Thyroid gland (tissue), 4 donors: ENCODE measurements around the gene RADIL. TPM values are rescaled to one million over a fixed set of nuclear protein-coding genes. Genes with fewer than 3 reads are reported as not detected.

Experiments used
- DNase-seq, 2 donors: peaks; one replicate each; pipeline ENCODE4 v3.0.0-alpha.2; 2019
- H3K27ac ChIP-seq, 3 donors: fragments of 200-600 bp; sonication (generic); 1 replicate in 2 of 3; 2 replicates in 1 of 3; pipeline ENCODE4 v1.5.1; 2016 to 2019; ENCODE audit warnings: mild to moderate bottlenecking in 1 of 3, moderate library complexity in 1 of 3
- H3K27me3 ChIP-seq: fragments of 200-600 bp; sonication (generic); one replicate; pipeline ENCODE4 v1.5.1; 2019
- H3K36me3 ChIP-seq, 2 donors: fragments of 200-600 bp; sonication (generic); one replicate each; pipeline ENCODE4 v1.5.1; 2016 to 2019
- H3K4me1 ChIP-seq, 2 donors: fragments of 200-600 bp; sonication (generic); one replicate each; pipeline ENCODE4 v1.5.1; 2017 to 2019
- H3K4me3 ChIP-seq, 3 donors: fragments of 200-600 bp; sonication (generic); replicated peaks in 1 of 3; 1 replicate in 2 of 3; 2 replicates in 1 of 3; pipeline ENCODE4 v1.5.1; 2016; ENCODE audit warnings: mild to moderate bottlenecking in 1 of 3
- H3K9me3 ChIP-seq: fragments of 200-600 bp; sonication (generic); one replicate; pipeline ENCODE4 v1.5.1; 2017
- POLR2A ChIP-seq, 2 donors: fragments of 450-650 bp; IDR thresholded peaks; one replicate each; pipeline ENCODE4 v1.6.1; 2017; ENCODE audit warnings: antibody characterized with exemption in 2 of 2, mild to moderate bottlenecking in 2 of 2, moderate library complexity in 1 of 2
- WGBS, 2 donors: methylation state at CpG; one replicate each; pipeline ENCODE4 v1.1.5; 2017; 5-methylcytosine and 5-hydroxymethylcytosine counted together
- intact Hi-C: fragments of 100-400 bp; cut with DNase I; formaldehyde crosslinking; loops from one replicate; pipeline ENCODE4 v1.15.1; 2023
- total RNA-seq, 4 donors: library from RNA; depleted of rRNA; stranded (reverse); fragments of >200 nt; gene quantifications; one replicate each; pipeline ENCODE4 v1.2.3, GENCODE V29; 2016
- TF ChIP-seq, protein P1 (sequence below), 6 experiments: fragments of 200-600 bp in 3 of 6; fragments of 450-650 bp in 3 of 6; sonication (generic) in 3 of 6; IDR thresholded peaks; one replicate each; pipeline ENCODE4 v1.5.1; 2016 to 2019; ENCODE audit warnings: antibody characterized with exemption in 6 of 6, mild to moderate bottlenecking in 2 of 6, inconsistent platforms in 1 of 6, moderate library complexity in 1 of 6

RADIL gene
- total RNA-seq, 4 donors from 2014 or later: 4.9 to 11.1 (median 7.1) TPM

DNA sequence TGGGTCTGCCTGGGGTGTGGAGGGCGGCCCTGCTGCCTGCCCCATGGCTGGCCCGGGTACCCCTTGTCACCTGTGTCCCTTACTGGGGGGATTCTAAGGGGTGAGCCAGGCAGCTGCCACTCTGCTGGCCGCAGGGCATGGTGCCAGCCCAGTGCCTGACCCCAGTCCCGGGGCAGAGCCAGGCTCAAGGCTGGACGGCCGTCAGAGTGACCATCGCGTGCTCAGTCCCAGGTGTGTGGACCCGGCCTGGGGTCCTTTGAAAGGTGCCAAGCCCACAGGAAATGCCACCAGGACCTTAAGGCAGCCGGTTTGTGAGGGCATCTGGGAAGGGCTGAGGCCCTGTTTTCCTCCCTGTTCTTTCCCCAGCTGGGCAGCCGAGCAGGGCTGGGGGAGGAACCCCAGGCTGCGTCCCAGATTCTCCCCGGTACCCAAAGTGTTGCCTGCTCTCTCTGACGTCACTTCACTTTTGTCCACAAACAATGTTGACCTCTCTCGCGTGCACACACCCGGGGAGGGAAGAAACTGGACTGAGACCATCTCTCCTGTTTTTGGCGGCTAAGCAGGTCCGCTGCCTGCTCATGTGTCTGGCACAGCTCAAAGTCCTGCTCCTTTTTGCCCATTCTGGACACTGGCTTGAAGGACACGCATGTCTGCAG is 59.3 kb downstream of the RADIL start:
- Histone ChIP-seq H3K4me3 (no peak overlapping the region), H3K27me3 (no peaks in the 10 kb centered on the region), H3K4me1 (peaks cover 0 to 12% of the 10 kb centered on the region in 2 donors), H3K27ac (no peak overlapping the region), H3K36me3 (no peaks in the 10 kb centered on the region), H3K9me3 (no peaks in the 10 kb centered on the region)
- 82 to 86% methylated on average over 15 to 19 of the region's 20 CpGs for WGBS, 2 donors
- intact Hi-C loops: no loop called here
- no peak for DNase-seq
- no peak for TF ChIP-seq POLR2A (IDR thresholded peaks at IDR 0.05)
- TF ChIP-seq, protein P1, sequence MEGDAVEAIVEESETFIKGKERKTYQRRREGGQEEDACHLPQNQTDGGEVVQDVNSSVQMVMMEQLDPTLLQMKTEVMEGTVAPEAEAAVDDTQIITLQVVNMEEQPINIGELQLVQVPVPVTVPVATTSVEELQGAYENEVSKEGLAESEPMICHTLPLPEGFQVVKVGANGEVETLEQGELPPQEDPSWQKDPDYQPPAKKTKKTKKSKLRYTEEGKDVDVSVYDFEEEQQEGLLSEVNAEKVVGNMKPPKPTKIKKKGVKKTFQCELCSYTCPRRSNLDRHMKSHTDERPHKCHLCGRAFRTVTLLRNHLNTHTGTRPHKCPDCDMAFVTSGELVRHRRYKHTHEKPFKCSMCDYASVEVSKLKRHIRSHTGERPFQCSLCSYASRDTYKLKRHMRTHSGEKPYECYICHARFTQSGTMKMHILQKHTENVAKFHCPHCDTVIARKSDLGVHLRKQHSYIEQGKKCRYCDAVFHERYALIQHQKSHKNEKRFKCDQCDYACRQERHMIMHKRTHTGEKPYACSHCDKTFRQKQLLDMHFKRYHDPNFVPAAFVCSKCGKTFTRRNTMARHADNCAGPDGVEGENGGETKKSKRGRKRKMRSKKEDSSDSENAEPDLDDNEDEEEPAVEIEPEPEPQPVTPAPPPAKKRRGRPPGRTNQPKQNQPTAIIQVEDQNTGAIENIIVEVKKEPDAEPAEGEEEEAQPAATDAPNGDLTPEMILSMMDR (IDR thresholded peaks at IDR 0.05): no peak

DNA sequence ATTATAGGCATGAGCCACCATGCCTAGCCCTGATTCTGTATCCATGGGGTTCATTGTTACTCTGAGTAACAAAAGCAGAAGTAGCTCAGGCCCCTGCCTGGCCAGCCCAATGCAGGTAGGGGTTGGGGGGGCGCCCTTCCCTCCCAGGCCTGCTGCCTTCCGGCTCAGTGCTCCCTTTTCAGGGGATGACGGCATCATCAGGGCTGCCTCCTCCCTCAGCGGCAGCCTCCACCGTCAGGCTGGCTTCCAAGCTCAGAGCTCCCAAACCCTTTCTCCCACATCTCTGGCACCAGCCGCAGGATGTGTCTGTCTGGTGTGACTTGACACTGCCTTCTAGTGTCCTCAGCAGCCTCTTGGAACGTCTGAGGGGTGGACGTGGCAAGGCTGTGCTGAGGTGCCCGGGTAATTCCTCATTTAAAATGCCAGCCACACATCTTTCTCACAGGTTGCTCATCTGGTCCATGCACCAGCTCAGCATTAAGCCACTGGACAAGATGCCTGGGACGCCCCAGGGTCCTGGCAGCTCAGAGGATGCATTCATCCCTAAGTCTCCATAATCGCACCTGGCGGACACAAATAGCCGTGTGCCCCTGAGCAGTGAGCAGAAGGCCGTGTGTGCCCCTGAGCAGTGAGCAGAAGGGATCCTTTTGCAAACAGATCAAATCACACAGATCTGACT is 59.9 kb downstream of the RADIL start:
- WGBS, 2 donors: 68 to 86% methylated on average over 10 to 14 of the region's 14 CpGs
- intact Hi-C loops: no loop called here
- no peak overlapping the region for H3K27ac ChIP-seq

DNA sequence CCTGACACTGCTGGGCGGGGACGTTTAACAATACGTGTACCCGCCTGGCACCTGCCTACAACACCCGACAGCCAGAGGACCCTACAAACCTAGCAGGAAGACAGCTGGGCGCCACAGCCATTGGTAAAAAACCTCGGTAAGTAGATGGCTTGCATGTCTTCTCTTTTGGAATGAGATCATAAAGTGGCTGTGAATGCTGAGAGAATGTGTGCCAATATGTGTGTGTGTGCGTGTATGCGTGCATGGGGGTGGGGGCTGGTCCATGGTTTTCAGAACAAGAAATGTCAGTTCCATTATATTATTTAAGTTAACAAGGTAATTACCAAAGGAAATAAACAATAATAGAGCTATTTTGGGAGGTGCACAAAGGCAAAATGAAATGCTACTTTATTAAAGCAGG is 60.8 kb downstream of the RADIL start:
- intact Hi-C loops: no loop called here
- no peaks in the 10 kb centered on the region for H3K27me3 ChIP-seq
- H3K27ac ChIP-seq: no peak overlapping the region
- no peak for TF ChIP-seq POLR2A (IDR thresholded peaks at IDR 0.05)
- no peaks in the 10 kb centered on the region for H3K36me3 ChIP-seq
- 84 to 86% methylated on average over 9 of the region's 9 CpGs for WGBS, 2 donors
- no peak overlapping the region for H3K4me3 ChIP-seq
- H3K4me1 ChIP-seq: peaks cover 0 to 12% of the 10 kb centered on the region in 2 donors
- no peaks in the 10 kb centered on the region for H3K9me3 ChIP-seq
- DNase-seq: no peak

More for the DNA sequence above, 59.9 kb downstream of the RADIL start:
- Histone ChIP-seq H3K4me1 (peaks cover 0 to 12% of the 10 kb centered on the region in 2 donors), H3K36me3 (no peaks in the 10 kb centered on the region), H3K4me3 (no peak overlapping the region), H3K9me3 (no peaks in the 10 kb centered on the region), H3K27me3 (no peaks in the 10 kb centered on the region)
- no peak for DNase-seq
- TF ChIP-seq, protein P1 (IDR thresholded peaks at IDR 0.05): no peak
- TF ChIP-seq POLR2A (IDR thresholded peaks at IDR 0.05): no peak

DNA sequence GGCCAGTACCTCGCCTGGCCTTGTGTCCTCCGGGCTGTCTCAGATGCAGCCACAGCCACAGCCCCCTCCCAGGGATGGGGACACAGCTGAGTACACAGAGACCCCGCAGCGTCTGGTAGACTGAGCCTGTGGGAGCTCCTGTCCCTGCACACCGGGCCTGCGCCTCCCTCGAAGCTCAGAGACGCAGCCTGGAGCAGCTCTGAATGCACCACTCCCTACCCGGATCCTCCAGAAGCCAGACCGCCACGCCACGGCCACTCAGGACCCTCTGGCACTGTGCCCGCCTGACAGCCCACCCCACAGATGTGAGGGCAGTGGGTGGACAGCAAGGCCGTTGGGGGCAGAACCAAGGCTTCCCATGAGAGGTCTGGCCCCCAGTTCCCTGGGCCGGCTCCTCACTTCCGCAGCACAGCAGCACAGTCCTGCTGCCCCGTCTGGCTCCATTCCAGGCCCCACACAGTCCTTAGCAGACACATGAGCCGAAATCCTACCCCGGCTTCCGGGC is 62.5 kb downstream of the RADIL start:
- H3K27me3 ChIP-seq: no peaks in the 10 kb centered on the region
- no peaks in the 10 kb centered on the region for H3K9me3 ChIP-seq
- no peak for DNase-seq
- H3K27ac ChIP-seq: peak overlapping the region in 1 of 3 donors; percentile 53
- H3K4me1 ChIP-seq: peaks cover 0 to 12% of the 10 kb centered on the region in 2 donors
- WGBS, 2 donors: 84 to 85% methylated on average over 6 to 16 of the region's 20 CpGs
- H3K4me3 ChIP-seq: no peak overlapping the region
- intact Hi-C loops: no loop called here
- no peaks in the 10 kb centered on the region for H3K36me3 ChIP-seq
- TF ChIP-seq, protein P1 (IDR thresholded peaks at IDR 0.05): no peak
- no peak for TF ChIP-seq POLR2A (IDR thresholded peaks at IDR 0.05)

DNA sequence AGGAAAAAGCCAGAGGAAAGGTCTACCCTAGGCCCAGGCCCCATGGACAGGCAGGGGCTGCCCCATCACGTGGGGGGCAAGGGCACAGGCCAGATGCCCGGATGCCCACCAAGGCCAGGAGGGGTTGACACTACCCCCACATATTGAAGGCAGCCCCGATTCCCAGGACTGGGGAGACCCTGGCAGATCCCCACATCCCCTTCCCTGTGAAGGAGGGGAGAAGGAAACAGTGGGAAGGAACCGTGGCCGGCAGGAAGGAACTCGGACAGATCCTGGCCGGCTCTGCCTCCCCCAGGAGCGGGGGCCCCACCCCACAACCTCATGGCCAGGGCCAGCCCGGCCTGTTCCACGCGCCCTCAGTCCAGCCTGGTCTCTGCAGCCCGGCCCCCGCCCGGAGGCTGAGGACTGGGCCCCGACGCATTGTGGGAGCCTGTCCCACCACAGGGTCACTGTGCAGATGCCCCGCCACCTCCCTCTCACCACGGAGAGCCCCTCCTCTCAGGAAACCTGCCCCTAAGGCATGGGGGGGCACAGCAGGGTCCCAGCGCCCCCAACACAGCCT is 63.0 kb downstream of the RADIL start:
- Histone ChIP-seq H3K36me3 (no peaks in the 10 kb centered on the region), H3K9me3 (no peaks in the 10 kb centered on the region), H3K27me3 (no peaks in the 10 kb centered on the region), H3K27ac (peak overlapping the region in 1 of 3 donors; percentile 53), H3K4me3 (no peak overlapping the region), H3K4me1 (peaks cover 0 to 12% of the 10 kb centered on the region in 2 donors)
- no peak for DNase-seq
- TF ChIP-seq, protein P1 (IDR thresholded peaks at IDR 0.05): no peak
- no peak for TF ChIP-seq POLR2A (IDR thresholded peaks at IDR 0.05)
- intact Hi-C loops: no loop called here
- 71 to 80% methylated on average over 1 to 16 of the region's 19 CpGs for WGBS, 2 donors
